MM.1S (cell line): Measurements from ENCODE around the gene G0S2.

Source experiments
- CTCF ChIP-seq: fragments of 300-600 bp; sonication (generic); IDR thresholded peaks from 2 replicates; pipeline ENCODE4 v1.5.1; 2016; ENCODE audit warnings: antibody characterized with exemption, low read length, mixed read lengths
- EZH2 ChIP-seq: fragments of 300-600 bp; sonication (generic); optimal IDR thresholded peaks from 2 replicates; pipeline ENCODE3; 2017; ENCODE audit warnings: low read depth, mild to moderate bottlenecking, antibody characterized with exemption, low read length, mixed read lengths
- EZH2phosphoT487 ChIP-seq: fragments of 300-600 bp; sonication (generic); IDR thresholded peaks from 2 replicates; pipeline ENCODE4 v1.6.1; 2018; ENCODE audit warnings: antibody characterized with exemption, low read length

GRCh38 chr1:209662879-209663327 is 12.3 kb upstream of the G0S2 start:
- no peak for TF ChIP-seq CTCF
- TF ChIP-seq EZH2 = no peak
- TF ChIP-seq EZH2phosphoT487 = no peak
